Kidney capillary endothelial cell (primary cell): ENCODE measurements around the gene TBC1D17.

ENCODE experiments used
- DNase-seq: peaks from one replicate; pipeline ENCODE4 v3.0.0-alpha.2; 2018; ENCODE audit warnings: low spot score

TBC1D17 gene

DNA sequence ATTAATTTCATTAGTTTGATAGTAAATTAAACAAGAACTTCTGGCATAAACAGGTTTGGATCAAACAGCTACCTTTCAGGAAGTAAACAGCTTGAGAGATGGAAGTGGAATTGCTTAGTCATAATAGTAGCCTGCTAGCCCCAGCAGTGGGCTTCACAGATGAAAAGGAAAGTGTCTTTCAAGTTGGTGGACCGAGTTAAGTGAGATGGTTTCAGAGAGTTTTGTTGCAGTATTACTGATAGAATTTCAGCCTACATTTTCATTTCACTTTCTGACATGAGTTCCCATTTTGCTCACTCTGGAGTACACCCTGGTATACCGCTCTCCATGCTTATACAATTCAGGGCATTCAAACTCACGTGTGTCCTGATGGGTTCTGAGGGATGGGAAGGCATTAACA, 28.6 kb upstream of the TBC1D17 start:
- no peak for DNase-seq

DNA sequence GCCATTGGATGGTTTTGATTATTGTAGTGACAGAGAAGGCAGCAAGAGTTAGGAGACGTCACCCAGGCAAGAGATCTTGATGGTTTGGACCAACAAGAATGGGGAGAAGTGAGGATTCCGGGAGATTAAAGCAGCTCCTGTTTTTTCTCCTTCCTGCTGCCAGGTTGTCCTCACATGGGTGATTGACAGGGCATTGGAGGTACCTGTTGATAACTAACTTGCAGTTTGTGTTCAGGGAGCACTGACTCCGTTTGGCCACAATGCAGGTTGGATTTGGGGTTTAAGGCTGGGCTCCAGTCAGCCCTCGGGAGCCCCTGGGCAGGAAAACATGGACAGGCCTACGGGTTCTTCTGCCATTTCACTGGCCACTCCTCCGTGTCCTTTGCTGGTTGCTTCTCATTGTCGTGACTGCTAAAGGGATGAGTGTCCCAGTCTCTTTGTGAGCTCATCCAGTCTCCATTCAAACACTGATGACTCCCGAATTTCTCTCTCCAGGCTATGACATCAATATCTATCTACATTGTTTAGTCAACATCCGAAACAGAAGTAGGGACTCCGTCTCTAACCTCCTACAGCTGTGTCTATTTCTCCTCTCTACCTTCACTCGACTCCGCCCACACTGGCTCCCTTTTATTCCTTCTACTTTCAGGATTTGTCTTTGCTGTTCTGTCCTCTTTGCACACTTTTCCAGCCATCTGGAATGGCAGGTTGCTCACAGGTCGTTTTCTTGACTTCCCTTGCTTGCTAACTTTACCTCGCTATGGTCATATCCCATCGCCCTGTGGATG, 27.9 kb upstream of the TBC1D17 start:
- DNase-seq: no peak

DNA sequence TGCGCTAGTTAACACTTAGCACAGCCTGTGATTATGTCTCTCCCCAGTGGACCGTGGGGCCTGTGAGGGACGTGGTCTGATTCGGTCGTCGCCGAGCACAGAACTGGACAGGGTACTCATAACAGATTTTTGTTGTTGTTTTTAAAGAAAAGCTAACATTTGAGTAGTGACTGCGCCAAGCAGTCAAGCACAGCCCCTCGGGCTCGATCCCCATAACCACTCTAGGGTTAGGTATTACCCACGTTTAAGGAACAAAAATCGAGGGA, 27.3 kb upstream of the TBC1D17 start:
- no peak for DNase-seq

DNA sequence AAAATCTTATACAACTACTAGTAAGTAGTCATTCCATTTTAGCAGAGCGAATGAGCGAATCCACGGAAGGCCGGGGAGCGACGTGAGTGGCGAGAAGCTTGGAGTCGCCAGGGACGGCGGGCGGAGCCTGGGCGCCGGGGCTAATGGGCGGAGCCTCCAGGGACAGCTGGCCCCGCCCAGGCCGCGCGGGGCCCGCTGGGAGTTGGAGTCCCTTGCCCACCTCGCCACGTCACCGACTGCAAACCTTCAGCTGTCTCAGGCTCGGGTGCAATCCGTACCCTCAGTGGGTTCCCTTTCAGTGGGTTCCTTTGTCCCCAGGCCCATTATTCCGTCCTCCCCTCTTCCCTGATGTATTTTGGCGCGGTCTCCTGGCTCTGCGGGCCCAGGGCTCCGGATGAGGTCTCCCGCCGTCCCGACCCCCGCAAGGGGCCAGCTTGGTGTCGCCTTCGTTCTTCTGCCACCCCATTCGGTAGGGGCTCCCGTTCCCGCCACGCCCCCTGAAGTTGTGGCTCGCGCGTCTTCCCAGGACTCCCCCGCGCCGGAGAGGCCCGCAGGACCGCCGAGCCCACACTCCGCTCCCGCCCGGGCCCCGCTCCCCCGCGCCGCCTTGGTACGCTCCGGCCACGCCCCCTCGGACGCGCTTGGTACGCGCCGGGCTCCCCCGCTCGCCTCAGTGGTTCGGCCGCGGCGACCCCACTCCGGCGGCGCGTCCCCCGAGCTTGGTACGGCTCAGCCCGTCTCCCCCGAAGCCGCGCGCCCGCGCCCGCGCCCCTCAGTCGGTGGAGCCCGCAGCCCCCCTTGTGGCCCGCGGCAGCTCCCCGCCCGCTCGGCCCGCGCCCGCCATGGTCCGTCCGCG, 26.8 kb upstream of the TBC1D17 start, which contains the start of gene PTOV1:
Gene PTOV1, plus strand, starts transcription at position 673 of the 856 bp plus-strand sequence.
- peak; percentile 89 for DNase-seq

GRCh38 chr19:49851456-49852259, 25.8 kb upstream of the TBC1D17 start:
- no peak for DNase-seq

- DNase-seq: no peak
Measured at GRCh38 chr19:49852631-49853126, 24.8 kb upstream of the TBC1D17 start.

GRCh38 chr19:49853852-49854377, 23.6 kb upstream of the TBC1D17 start:
- no peak for DNase-seq

DNA sequence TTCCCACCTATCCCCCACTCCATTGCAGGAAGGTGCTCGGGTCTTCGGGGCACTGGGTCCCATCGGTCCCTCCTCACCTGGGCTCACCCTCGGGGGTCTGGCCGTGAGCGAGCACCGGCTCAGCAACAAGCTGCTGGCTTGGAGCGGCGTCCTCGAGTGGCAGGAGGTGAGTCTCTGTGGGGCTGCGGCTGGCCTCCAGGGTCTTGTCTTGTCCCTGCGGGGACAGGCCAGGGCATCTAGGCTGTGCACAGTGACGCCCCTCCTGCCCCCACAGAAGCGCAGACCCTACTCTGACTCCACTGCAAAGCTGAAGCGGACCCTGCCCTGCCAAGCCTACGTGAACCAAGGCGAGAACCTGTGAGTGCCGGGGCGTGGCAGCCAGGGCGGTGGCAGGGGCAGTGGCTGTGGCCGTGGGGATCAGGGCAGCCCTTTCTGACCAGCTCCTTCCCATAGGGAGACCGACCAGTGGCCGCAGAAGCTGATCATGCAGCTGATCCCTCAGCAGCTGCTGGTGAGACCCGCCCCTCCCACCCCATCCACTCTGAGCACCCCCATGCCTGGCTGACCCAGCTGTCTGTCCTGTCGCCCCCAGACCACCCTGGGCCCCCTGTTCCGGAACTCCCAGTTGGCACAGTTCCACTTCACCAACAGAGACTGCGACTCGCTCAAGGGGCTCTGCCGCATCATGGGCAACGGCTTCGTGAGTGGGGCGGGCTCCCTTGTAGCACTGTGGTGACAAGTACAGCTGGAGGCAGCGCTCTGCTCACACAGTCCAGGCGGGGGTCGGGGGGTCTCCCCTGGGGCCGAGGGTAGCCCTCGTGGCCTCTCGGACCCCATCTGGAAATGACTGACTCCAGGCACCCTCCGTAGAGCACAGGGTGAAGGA, 22.9 kb upstream of the TBC1D17 start:
- DNase-seq: no peak

GRCh38 chr19:49855277-49855675, 22.2 kb upstream of the TBC1D17 start:
- no peak for DNase-seq

GRCh38 chr19:49855676-49856573, 21.6 kb upstream of the TBC1D17 start:
- DNase-seq: no peak

DNA sequence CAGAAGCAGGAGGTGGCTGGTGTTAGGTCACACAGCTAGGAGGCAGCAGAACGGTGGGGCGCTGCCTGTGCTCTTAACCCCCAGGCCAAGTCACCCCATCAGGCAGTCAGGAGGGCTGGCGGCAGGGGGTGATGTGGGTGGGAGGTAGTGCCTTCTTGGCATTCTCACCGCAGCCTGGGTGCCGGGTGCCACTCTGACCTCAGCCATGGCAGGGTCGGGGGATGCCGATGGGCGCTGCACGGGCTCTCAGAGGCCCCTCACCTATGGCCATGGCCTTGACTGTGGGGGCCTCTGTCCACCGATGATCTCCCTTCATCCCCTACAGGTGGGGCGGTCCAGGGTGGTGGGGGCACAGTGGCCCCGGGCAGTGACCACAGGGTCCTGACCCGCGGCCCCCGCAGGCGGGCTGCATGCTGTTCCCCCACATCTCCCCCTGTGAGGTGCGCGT, 20.9 kb upstream of the TBC1D17 start:
- no peak for DNase-seq

DNA sequence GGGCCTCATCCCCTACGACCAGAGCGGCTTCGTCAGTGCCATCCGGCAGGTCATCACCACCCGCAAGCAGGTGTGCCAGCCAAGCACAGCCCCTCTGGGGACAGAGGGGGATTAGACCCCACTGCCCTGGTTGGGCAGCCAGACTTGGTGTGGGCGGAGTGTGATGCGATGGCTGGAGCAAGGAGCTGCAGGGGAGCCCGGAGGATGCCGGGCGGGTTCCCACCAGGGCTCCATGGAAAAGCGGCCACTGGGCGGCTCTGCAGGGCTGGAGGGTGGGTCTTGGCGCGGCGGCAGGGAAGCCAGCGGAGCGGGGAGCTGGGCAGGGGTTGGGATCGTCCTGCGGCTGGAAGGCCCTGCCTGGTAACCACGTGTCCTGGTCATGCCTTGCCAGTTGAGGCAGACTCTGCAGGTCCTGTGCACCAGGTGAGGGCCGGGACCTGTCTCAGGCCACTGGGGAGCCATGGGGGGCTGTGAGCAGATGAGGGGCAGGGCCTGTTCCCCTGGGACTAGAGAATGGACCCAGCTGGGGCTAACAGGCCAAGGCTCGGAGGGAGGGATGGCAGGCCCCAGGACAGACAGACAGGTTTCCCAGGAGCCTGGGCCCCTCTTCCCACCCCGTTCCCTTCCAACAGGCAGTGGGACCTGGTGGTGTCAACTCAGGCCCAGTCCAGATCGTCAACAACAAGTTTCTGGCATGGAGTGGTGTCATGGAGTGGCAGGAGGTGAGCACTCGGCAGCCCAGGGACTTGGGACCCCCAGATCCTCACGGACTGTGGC, 20.3 kb upstream of the TBC1D17 start:
- DNase-seq: no peak

GRCh38 chr19:49857838-49858087, 19.7 kb upstream of the TBC1D17 start:
- no peak for DNase-seq

DNA sequence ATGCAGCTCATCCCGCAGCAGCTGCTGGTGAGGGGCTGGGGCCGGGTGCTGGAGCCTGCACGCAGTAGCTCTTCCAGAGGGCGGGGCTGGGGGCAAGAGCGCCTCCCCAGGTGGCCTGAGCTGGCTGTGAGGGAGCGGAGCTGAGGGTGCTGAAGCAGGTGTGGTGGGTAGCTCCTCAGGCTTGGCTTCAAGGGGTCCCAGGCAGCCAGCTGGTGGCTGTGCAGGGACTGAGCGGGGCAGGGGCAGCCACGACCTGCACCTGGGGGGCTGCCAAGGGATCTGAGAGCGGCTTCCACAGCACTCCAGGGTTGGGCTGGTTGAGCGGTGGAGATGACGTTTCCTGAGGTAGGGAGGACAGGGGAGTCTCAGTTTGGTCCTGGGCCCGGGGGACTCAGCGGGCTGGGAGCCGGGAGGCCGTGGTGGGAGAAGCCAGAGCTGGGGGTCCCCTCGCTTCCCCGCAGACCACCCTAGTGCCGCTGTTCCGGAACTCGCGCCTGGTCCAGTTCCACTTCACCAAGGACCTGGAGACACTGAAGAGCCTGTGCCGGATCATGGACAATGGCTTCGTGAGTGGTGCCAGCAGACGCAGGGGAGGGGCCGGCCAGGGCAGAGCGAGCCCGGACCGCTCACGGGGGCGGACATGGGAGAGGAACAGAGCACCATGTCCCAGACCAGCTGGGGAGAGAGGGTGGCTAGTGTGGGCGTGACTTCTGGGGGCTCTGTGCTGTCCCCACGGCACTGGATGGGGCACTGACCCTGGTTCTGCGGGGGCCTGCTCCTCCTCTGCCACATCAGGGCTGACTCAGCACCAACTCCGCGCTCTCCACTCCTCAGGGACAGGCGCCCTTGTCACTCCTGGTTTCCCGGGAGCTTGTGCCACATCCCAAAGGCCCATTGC, 19.2 kb upstream of the TBC1D17 start:
- DNase-seq: no peak

- DNase-seq: no peak
Measured at GRCh38 chr19:49859682-49860335, 17.7 kb upstream of the TBC1D17 start.

DNA sequence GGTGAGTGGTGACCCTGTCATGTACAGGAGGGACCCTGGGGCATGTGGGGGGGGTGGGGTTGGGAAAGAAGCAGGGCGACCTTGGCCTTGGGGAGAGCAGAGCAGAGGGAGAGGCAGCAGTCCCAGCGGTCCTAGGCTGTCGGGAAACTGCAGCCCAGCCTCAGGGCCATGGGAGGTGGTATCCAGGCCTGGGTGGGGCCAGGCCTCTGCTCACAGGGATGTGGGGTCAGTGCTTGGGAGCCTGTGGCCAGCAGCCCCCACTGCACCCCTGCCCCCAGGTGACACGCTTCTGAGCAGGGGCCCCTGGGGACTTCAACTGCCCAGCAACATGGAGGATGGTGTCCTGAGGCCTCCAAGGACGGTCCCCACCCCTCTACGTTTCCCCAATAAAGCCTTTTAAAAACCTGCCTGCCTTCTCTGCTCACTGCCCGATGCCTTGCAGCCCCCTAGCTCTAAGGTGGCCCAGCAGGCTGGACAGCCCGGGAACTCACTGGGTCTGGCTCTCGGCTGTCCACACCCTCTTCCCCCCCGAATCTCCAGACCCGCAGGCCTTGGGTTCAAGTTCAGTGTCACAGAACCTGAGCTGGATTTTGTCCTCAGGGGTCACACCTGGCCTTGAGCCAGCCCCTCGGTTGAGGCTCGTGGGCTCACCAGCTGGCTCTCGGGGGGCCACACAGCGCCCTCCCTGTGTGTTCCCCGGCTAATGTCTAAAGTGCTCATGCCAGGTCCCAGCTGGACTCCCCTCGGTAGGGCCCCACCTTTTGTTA, 17.0 kb upstream of the TBC1D17 start:
- no peak for DNase-seq

GRCh38 chr19:49861107-49861506, 16.4 kb upstream of the TBC1D17 start:
- no peak for DNase-seq
